HG02840 (cell line): ENCODE measurements around the gene JOSD2.
"Not testable (repeated sequence)": the region's sequence is repeated elsewhere in the genome, so short reads cannot be mapped to it uniquely, and the experiment has no call there.

ENCODE experiments used
- ATAC-seq: cut with Tn5 transposase; IDR thresholded peaks from one replicate; pipeline ENCODE4 v1.9.1; 2021; ENCODE audit warnings: mild to moderate bottlenecking, moderate library complexity, moderate number of reproducible peaks; ENCODE audit not compliant: unreplicated experiment, low FRiP score

JOSD2 gene

DNA sequence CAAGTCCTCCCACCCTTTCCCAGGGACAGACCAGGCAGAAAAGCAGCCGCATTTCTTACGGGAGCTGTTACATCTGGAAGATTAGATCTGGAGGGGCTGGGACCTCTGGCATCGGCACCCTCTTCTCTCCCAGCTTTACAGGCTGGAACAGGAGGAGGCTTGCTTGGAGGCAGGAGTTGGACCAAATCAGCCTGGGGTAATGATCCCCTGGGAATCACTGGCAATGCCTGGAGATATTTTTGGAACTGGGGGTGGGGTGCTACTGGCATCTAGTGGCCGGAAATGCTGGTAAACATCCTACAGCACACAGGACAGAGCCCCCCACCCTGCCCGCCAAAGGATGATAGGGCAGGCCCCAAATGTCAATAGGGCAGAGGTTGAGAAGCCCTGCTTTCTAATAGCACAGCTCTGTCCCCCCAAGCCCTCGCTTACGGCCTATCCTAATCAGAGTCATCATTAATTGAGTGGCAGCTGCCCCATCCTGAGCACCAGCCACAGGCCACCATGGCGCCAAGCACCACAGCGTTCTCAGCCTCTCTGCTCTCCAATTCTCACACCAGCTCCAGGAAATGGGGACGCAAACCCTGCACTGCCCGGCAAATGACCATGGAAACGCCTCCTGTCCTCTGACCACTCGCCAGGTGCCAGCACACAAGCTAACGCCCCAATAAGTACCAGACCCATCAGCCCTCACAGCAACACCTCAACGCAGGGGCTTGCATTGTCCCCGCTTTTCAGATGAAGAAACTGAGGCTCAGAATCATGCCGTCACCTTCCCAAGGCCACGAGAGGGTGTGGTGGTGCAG, 36.6 kb upstream of the JOSD2 start:
- no peak for ATAC-seq

DNA sequence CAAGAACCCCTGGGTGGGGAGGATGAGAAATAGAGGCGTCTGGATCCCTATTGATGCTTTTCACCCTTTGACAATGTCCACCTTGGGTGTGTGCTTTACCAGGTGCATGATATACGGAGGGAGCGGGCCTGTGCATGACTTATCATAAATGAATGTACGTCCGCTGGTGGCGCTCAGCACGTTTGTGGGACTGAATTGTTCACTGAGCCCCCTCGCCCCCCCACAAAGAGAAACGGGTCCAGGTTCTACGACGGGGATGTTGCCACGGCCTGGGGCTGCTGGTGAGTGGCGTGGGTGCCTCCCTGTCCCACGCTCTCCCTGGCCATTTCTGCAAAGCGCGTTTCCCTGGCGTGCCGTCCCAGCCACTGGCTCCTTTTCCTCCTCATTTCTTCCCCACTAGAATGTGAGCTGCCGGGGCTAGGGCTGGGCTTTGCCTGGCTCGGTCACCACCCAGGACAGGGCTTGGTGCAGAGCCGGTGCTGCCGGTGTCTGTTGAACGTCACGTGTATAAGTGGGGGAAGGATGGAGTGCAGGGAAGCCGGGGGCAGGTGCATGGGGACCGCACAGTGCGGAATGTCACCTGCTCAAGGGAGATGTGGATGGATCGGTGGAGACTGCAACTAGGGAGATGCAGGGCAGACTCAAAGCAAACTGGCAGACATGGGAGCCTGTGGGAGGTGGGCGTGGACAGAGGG, 35.7 kb upstream of the JOSD2 start:
- ATAC-seq: no peak

GRCh38 chr19:50542943-50543342, 32.0 kb upstream of the JOSD2 start:
- ATAC-seq: no peak

DNA sequence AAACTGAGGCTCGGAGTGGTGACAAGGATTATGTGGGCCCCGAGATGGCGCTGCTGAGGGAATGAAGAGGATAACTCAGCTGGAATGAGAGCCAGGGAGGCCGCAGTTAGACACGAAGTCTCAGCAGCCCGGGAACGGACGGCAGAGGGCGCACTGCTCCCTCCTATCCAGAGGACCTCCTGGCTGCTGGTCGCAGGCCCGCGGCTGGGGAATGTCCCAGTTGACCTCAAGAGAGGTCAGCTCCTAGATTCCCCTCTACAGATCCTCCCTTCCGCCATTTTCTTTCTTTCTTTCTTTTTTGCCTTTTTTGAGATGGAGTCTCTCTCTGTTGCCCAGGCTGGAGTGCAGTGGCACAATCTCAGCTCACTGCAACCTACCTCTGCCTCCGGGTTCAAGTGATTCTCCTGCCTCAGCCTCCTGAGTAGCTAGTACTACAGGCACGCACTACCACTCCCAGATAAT, 26.8 kb upstream of the JOSD2 start:
- no peak for ATAC-seq

DNA sequence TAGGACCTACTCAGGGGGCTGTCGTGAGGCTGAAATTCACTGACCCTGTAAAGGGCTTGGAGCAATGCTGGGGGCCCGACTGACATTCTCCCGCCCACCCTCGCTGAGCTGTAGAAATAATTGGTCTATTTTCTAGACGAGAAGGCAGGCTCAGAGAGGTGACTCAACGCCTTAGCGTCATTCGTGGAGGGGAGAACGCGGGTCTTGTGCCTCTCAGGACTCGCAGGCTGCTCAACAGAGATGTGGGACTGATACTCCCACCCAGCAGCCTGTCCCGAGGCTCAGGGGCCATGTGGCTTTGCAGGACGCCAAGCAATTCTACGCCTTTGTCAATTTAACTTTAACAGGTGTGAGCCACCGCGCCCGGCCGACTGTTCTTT, 26.3 kb upstream of the JOSD2 start:
- no peak for ATAC-seq

DNA sequence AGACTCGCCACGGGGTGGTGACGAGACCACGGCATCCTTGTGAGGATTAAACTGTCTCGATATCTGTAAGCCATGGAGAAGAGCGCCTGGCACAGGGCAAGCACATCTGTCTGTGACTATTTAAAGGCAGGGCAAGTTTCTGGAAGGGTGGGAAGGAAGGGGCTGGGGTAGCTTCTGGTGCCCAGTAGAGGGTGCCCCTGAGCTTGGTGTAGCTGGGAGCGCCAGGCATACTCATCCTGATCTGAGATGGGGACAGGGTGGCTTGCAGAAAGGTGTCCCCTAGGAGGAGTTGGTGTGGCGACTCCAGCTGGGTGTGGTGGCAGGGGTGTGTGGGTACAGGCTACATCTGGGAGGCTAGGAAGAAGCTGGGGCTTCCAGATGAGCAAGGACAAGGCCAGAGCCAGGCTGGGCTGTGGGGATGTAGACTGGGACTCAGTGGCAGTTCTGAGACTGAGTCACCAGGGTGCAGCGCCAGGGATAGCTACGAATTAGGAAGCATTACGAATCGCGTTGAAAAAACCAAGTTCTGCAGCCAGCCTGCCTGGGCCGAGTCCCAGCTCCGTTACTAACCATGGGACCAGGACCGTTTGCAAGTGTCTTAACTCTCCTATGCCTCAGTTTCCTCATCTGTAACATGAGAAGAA, 25.8 kb upstream of the JOSD2 start:
- ATAC-seq: no peak

- ATAC-seq: no peak
Observed at GRCh38 chr19:50535672-50536187, 24.7 kb upstream of the JOSD2 start.

DNA sequence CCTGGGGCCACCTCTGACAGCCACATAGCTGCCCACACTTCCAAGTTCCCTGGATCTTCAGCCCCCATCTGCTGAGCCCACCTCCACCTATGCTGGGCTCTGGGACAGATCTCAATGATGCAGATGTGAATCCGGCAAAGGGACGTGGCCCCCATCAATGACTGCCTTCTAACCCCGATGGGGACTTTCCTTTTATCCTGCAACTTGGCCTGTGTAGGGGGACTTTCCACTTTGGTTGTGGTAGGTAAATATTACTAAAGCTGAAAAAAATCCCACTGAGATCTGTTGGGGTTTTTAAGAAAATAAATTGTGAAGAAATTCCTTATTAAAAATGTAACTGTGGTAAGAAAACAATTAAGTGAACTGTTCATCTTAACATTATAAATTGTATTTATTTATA, 23.5 kb upstream of the JOSD2 start:
- no peak for ATAC-seq

GRCh38 chr19:50532952-50533351, 22.0 kb upstream of the JOSD2 start:
- ATAC-seq: no peak

GRCh38 chr19:50531171-50531612, 20.2 kb upstream of the JOSD2 start:
- ATAC-seq: no peak

DNA sequence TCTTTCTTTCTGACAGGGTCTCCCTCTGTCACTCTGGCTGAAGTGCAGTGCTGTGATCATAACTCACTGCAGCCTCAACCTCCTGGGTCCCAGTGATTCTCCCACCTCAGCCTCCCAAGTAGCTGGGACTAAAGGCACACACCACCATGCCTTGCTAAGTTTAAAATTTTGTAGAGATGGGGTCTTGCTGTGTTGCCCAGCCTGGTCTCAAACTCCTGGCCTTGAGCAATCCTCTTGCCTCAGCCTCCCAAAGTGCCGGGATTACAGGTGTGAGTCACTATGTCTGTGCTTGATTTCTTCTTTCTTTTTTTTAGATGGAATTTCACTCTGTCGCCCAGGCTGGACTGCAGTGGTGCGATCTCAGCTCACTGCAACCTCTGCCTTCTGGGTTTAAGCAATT, 17.1 kb upstream of the JOSD2 start:
- not testable (repeated sequence) for ATAC-seq

DNA sequence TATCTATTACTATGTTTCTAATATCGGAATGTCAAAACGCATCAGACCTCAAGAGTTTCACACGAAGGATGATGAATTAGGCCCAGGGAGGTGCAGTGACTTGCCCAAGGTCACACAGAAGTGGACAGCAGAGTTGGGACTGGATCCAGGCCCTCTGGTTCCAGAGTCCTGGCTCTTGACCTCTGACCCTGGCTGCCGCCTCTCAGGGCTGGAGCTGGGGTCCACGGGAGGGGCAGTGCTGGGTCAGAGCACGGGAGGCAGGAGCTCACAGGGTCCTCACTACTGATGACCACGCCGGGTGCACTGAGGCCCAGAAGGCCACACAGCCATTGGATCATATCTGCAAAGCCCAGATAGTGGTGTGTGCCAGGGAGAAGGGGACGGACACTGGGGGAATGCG, 11.9 kb upstream of the JOSD2 start:
- no peak for ATAC-seq

DNA sequence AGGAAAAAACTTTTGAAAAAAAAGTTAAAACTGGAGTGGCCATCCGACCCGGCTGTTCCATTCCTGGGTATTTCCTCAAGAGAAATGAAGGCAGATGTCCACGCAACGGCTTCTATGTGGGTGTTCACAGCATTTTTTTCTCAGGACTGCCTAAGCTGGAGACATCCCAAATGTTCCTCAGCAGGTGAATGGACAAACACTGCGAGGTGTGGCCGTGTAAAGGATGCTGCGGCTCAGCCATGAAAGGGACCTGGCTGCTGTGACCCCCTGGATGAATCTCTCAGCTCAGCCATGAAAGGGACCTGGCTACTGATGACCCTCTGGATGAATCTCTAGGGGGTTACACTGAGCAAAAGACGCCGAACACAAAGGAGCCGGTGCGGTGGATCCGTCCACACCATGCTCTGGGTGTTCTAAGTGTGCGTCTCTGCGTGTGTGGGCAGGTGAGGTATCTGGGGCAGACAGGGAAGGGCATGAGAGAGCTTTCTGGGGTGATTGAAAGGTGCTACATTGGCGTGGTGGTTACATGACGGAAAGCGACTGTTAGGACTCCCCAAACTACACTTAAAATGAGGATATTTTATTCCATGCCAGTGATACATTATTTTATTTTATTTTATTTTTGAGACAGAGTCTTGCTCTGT, 10.0 kb upstream of the JOSD2 start:
- ATAC-seq: no peak

- no peak for ATAC-seq
Observed at GRCh38 chr19:50519006-50519575, 8.1 kb upstream of the JOSD2 start.

DNA sequence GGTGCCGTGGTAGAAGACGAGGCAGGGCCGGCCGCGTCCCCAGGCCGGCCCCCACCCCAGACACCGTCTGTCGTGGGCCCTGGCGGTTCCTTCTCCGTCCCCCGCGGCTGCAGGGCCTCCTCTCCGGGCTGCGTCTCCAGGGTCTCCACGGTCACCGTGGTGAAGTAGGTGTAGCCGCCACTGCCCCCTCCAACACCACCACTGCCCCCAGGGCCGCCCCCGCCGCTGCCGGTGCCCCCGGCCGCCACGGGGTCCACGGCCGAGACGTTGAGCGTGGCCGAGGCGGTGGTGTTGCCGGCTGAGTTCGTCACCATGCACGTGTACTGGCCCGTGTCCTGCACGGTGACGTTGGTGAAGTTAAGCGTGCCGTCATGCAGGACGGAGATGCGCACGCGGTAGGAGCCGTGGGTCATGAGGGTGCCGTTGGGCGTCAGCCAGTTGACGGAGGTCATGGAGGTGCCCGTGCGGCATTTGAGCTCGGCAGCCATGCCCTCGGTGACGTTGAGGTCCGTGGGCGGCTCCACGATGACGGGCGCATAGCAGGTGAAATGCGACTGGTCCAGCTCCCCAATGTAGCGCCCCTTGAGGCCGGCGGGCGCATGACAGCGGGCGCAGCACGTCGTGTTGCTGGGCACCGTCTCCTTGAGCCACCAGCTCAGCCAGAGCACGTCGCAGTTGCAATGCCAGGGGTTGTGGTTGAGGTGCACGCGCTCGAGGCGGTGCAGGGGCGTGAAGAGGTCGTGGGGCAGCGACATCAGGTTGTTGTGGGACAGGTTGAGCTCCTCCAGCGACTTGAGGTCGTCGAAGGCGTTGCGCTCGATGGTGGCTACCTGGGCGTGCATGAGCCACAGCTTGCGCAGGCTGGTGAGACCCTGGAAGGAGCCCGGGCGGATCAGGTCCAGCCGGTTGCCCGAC, 7.4 kb upstream of the JOSD2 start:
- no peak for ATAC-seq

DNA sequence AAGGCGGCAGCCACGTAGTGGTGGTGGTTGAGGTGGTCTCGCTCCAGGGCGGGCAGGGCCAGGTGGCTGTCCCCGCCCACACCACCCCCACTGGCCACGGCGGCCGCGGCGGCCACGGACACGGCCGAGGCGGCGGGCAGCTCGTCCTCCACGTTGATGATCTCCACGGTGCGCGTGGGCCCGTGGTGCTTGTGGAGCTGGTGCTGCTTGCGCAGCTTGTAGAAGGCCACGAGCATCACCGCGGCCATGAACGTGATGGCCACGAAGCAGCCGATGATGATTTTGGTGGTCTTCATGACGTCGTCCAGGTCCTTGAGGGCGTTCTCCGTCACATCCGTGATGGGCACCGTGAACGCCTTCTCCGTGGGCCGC, 6.7 kb upstream of the JOSD2 start:
- no peak for ATAC-seq

DNA sequence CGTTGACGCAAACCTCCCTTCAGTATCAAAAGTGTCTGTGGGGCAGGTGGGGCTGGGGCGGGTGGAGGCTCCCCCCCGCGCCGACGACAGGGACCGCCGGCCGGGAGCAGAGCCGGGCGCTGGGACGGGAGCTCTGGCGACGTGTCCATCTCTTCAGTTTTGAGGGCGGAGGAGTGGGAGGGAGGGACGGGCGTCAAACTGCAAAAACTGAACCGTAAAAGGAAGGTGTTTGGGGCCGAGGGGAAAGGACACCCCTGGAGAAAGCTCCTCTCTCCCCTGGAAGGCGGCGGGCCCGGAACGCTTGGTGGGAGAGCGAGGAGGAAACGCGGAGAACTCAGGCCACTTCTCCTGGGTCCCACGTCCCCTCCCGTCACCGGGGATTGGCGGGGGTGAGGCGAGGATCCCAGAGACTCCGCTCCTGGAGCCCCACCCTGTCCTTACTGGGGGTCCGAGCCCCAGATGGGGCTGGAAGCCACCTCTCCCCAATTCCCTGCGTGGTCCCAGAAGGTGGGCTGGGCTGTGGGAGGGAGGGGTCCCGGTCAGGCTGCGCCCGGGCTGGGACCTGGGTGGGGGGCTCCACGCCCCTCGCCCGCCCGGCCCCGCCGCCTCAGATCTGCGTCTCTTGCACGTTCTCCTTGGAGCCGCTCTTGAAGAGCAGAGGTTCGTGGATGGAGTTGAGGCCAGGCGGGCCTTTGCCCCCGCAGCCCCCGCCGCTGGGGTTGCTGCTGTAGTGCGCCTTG, 6.1 kb upstream of the JOSD2 start:
- no peak for ATAC-seq

GRCh38 chr19:50516456-50516855, 5.5 kb upstream of the JOSD2 start:
- ATAC-seq: no peak

GRCh38 chr19:50515168-50515561, 4.2 kb upstream of the JOSD2 start:
- ATAC-seq: no peak
